GM19395 (cell line): Measurements from ENCODE around the gene BCKDK.
"Not testable (repeated sequence)": the region's sequence is repeated elsewhere in the genome, so short reads cannot be mapped to it uniquely, and the experiment has no call there.

Source experiments
- ATAC-seq: cut with Tn5 transposase; IDR thresholded peaks from one replicate; pipeline ENCODE4 v1.9.1; 2021; ENCODE audit warnings: mild to moderate bottlenecking, moderate library complexity; ENCODE audit not compliant: unreplicated experiment

The BCKDK gene

GRCh38 chr16:31138621-31139578, 30.7 kb downstream of the BCKDK start:
- ATAC-seq = no peak

GRCh38 chr16:31141071-31141469, 32.9 kb downstream of the BCKDK start:
- not testable (repeated sequence) for ATAC-seq

- ATAC-seq = no peak
Measured at GRCh38 chr16:31141489-31142108, 33.4 kb downstream of the BCKDK start.

GRCh38 chr16:31142109-31143010, 34.2 kb downstream of the BCKDK start:
- ATAC-seq = peak; percentile 82

- ATAC-seq = no peak
Measured at GRCh38 chr16:31143011-31143693, 35.0 kb downstream of the BCKDK start.

- no peak for ATAC-seq
Measured at GRCh38 chr16:31143694-31144148, 35.5 kb downstream of the BCKDK start.

- not testable (repeated sequence) for ATAC-seq
Measured at GRCh38 chr16:31144418-31144817, 36.2 kb downstream of the BCKDK start.

GRCh38 chr16:31145398-31145990, 37.3 kb downstream of the BCKDK start:
- no peak for ATAC-seq

- ATAC-seq = no peak
Measured at GRCh38 chr16:31147574-31147973, 39.4 kb downstream of the BCKDK start.

GRCh38 chr16:31148281-31148728, 40.1 kb downstream of the BCKDK start:
- ATAC-seq = no peak

- no peak for ATAC-seq
Measured at GRCh38 chr16:31148896-31149295, 40.7 kb downstream of the BCKDK start.

GRCh38 chr16:31149332-31149731, 41.1 kb downstream of the BCKDK start:
- no peak for ATAC-seq

GRCh38 chr16:31149894-31150890, 42.0 kb downstream of the BCKDK start, which contains the start of gene PRSS36:
Gene PRSS36, minus strand, starts transcription at chr16:31150066. Its CDS starts 31 bp downstream, at chr16:31150035.
- no peak for ATAC-seq

GRCh38 chr16:31150976-31151375, 42.8 kb downstream of the BCKDK start:
- ATAC-seq = not testable (repeated sequence)

GRCh38 chr16:31157136-31157535, 49.0 kb downstream of the BCKDK start:
- ATAC-seq = no peak
